ENCODE measurements around the gene SEC24B. TPM values are rescaled to one million over a fixed set of nuclear protein-coding genes. Genes with fewer than 3 reads are reported as not detected.
"Not testable (repeated sequence)": the region's sequence is repeated elsewhere in the genome, so short reads cannot be mapped to it uniquely, and the experiment has no call there.

Gene SEC24B
- total RNA-seq, 1 donor from 2014 or later = 22.0 TPM

DNA sequence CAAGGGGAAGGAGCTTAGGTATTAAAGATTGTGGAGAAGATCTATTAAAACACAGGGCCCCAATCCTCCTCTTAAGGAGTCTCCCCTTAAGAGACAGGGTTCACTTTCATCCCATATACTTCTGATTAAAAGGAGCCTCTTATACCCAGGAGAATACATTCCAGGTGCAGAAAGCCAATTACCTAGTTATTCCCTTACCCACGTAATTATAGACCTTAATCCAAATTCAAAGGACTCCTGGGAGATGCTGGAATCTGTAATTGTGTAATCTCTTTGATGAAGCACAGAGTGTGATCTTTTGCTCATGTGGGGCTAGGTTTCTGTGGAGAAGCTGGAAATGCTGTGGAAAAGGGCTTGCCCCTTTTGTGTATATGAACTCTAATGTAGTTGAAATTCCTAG lies 1.4 kb upstream of the SEC24B start:
- no peak for DNase-seq (ENCODE audit: low spot score)

GRCh38 chr4:109432696-109433095 lies 919 bp upstream of the SEC24B start:
- ATAC-seq (no peak), DNase-seq (ENCODE audit: low spot score) (no peak)

More for the DNA sequence above, 1.4 kb upstream of the SEC24B start:
- no peak for ATAC-seq

DNA sequence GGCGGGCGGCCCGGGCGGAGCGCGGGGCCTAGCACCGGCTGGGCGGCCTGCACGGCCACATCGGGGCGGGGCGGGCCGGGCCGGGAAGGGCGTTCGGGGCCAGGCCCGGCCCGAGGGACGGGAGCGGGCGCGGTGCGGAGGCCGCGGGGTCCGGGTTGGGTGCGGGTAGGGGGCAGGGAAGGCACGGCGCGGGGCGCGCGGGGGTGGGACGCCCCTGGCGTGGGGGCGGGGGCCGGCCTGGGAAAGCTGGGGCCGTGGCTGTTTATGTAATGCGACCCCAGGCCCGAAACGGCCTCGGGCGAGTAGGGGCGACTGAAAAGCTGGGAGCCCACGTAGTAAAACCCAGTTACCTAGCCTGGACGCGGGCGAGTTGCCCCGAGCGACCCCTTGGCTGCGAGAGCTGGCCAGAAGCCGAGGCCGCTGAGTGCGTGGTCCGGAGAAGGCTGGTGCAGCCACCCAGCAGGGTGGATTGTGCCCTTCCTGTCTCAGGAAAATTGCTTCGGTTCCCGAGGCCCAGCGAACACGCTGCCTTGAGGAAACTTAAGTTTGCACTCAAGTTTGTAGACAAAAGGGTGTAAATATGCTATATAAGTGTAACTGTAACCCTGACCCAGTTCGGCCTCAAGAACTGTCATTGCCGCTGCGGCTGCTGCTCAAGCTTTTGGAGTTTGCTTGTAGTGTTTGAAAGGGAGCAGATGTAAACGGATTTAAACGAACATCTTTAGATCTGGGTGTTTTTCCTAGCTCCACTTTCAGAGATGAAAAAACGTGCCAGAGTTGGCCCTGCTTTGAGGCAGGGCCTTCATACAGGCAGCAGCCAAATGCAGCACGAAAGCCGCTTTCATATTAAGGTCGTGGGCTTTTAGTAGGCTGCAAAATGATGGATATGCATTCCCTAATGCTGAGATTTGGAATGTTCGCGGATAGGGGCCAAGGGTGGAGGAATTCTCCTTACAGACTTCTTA lies 674 bp downstream of the SEC24B start:
- DNase-seq (ENCODE audit: low spot score) (peak; percentile 69), ATAC-seq (peak; percentile 50)

GRCh38 chr4:109435635-109436034 lies 2.0 kb downstream of the SEC24B start:
- ATAC-seq (peak; percentile 61), DNase-seq (ENCODE audit: low spot score) (peak; percentile 71)

DNA sequence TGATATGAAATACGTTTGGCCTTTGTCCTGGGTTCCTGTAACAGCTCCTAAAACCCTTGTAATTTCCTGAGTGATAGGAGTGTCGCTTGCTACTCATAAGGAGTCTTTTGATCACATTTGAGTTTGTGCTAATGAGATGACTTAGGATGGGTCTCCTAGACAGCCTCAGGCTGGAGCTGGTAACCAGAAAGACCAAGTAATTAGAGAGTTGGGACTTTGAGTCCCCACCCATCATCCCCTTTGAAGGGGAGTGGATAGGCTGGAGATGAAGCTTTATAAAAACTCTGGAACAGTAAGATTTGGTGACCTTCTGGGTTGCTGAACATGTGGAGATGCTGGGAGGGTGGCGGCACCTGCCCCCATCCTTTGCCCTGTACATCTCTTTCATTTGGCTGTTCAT lies 2.9 kb downstream of the SEC24B start:
- ATAC-seq = no peak
- DNase-seq (ENCODE audit: low spot score) = no peak

DNA sequence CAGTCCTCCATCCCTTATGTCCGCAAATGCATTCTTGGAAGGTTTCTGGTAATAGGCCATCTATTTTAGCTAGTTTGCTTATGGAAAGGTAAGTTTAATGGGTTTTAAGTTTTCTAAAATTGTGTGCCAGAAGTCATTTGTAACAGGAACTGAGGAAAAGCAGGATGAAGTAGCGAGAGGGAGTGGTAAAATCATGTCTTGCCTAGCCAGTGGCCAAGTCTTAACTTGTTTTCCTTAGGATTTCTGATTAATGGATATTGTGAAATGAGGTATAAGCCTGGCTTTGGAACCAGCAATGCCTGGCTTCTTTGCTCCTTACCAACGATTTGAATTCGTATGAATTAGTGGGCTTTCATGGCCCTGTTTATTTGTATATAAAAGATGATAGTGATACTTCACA lies 7.3 kb downstream of the SEC24B start:
- no peak for DNase-seq (ENCODE audit: low spot score)
- peak; percentile 45 for ATAC-seq

DNA sequence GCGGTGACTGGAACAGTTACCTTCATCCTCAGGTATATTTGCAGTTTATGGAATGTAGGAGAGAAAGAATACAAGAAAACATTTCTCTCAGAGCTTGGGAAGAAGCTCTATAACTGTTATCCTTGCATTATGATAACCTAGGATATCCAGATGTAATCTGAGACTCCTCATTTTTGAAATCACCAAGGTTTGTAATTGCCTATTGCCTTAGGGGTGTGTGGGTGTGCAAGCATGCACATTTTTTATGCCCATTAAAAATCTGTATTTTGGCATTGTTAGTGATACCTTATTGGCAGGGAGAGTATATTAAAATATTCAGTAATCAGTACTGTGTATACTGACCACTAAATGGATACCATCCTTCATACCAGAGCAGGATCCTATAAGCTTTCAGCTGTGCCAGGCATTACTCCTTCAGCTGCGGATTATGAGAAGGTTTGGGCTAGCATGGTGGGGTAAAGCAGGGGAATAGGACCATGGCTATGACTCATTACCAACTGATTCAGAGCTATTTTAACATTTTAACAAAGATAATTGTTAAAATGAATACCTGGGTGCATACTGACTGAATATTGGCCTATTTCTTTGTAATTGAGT lies 8.3 kb downstream of the SEC24B start:
- ATAC-seq (peak; percentile 26), DNase-seq (ENCODE audit: low spot score) (no peak)

- ATAC-seq = no peak
- DNase-seq (ENCODE audit: low spot score) = no peak
Measured at GRCh38 chr4:109444182-109444844, 10.7 kb downstream of the SEC24B start.

GRCh38 chr4:109447278-109447677 lies 13.7 kb downstream of the SEC24B start:
- DNase-seq (ENCODE audit: low spot score) (no peak), ATAC-seq (no peak)

GRCh38 chr4:109451544-109452273 lies 18.1 kb downstream of the SEC24B start:
- DNase-seq (ENCODE audit: low spot score) (no peak), ATAC-seq (no peak)

DNA sequence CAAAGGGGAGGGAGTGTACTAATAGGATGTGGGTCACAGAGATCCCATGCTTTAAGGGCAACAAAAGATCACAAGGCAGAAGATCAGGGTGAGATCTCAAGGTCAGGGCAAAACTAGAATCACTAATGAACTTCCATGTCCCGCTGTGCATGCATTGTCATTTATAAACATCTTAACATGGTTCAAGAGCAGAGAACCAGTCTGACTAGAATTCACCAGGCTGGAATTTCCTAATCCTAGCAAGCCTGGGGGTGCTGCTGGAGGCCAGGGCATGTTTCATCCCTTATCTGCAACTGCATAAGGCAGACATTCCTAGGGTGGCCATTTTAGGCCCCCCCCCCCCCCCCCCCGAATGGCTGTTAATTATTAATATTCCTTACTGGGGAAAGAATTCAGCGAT lies 19.5 kb downstream of the SEC24B start:
- ATAC-seq; DNase-seq (ENCODE audit: low spot score): not testable (repeated sequence)

DNA sequence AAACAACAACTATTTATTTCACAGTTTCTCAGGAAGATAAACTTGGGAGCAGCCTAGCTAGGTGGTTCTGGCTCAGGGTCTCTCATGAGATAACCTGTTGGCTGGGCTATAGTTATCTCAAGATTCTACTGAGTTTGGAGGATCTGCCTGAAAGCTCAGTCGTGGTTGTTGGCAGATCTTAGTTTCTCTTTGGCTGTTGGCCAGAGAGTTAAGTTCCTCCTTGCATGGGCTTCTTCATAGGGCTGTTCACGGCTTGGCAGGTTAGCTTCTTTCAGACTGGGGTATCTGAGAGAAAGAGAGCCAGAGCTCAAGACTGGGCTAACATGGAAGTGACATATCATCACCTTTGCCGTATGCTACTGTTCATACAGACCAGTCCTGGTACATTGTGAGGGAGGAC lies 28.7 kb downstream of the SEC24B start:
- DNase-seq (ENCODE audit: low spot score) = no peak
- peak; percentile 16 for ATAC-seq

- ATAC-seq (no peak), DNase-seq (ENCODE audit: low spot score) (no peak)
Measured at GRCh38 chr4:109462802-109463201, 29.2 kb downstream of the SEC24B start.

GRCh38 chr4:109465069-109465468 lies 31.5 kb downstream of the SEC24B start:
- DNase-seq (ENCODE audit: low spot score) = no peak
- peak; percentile 56 for ATAC-seq

DNA sequence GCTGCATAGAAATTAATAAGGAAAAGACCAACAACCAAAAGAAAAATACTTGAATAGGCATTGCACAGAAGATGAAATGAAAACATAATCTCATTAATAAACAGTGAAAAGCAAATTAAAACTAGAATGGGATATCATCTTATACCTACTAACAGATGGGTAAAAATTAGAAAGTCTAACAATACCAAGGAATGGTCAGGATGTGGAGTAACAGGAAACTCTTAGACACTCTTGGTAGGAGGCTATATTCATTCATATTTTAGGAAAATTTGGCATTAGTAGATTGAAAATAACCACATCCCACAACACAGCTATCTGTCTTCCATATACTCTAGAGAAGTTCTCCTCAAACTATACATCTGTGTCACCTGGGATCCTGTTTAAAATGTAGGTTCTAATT lies 36.3 kb downstream of the SEC24B start:
- DNase-seq (ENCODE audit: low spot score) (no peak), ATAC-seq (no peak)

GRCh38 chr4:109472343-109472761 lies 38.7 kb downstream of the SEC24B start:
- ATAC-seq = peak; percentile 41
- DNase-seq (ENCODE audit: low spot score) = no peak

- no peak for ATAC-seq
- DNase-seq (ENCODE audit: low spot score) = no peak
Measured at GRCh38 chr4:109473824-109474223, 40.2 kb downstream of the SEC24B start.

GRCh38 chr4:109486007-109486406 lies 52.4 kb downstream of the SEC24B start:
- ATAC-seq = no peak

GRCh38 chr4:109494563-109494962 lies 60.9 kb downstream of the SEC24B start:
- DNase-seq (ENCODE audit: low spot score) = no peak
- ATAC-seq = no peak

More at GRCh38 chr4:109486007-109486406, 52.4 kb downstream of the SEC24B start:
- DNase-seq (ENCODE audit: low spot score) = no peak

- ATAC-seq = no peak
- DNase-seq (ENCODE audit: low spot score) = no peak
Measured at GRCh38 chr4:109495514-109495913, 61.9 kb downstream of the SEC24B start.

GRCh38 chr4:109496875-109497274 lies 63.3 kb downstream of the SEC24B start:
- no peak for DNase-seq (ENCODE audit: low spot score)
- ATAC-seq = peak; percentile 28

All from left lobe of liver (tissue), 2 donors.